SK-N-SH treated with all-trans-retinoic acid at 6 μM for 48 hours (cell line): ENCODE measurements around the gene CHRM1.

Experiments
- ARNTL ChIP-seq: fragments of 450-650 bp; formaldehyde crosslinking; IDR thresholded peaks from 2 replicates; pipeline ENCODE4 v1.5.0; 2020; ENCODE audit warnings: low read depth, mild to moderate bottlenecking, moderate library complexity, borderline replicate concordance
- GLIS3 ChIP-seq: fragments of 250-450 bp; sonication (Bioruptor Pico); IDR thresholded peaks from 2 replicates; pipeline ENCODE4 v1.5.0; 2020; ENCODE audit warnings: mild to moderate bottlenecking, moderate library complexity
- POU6F1 ChIP-seq: fragments of 250-450 bp; sonication (Bioruptor Pico); IDR thresholded peaks from 2 replicates; pipeline ENCODE4 v1.8.0; 2021; ENCODE audit warnings: low read depth, mild to moderate bottlenecking, moderate library complexity, borderline replicate concordance
- TF ChIP-seq, protein P1 (sequence below): fragments of 250-450 bp; sonication (Bioruptor Pico); IDR thresholded peaks from 2 replicates; pipeline ENCODE4 v1.5.0; 2020; ENCODE audit warnings: mild to moderate bottlenecking, moderate library complexity

GRCh38 chr11:62957147-62957546 is 36.0 kb upstream of the CHRM1 start:
- TF ChIP-seq, protein P1, sequence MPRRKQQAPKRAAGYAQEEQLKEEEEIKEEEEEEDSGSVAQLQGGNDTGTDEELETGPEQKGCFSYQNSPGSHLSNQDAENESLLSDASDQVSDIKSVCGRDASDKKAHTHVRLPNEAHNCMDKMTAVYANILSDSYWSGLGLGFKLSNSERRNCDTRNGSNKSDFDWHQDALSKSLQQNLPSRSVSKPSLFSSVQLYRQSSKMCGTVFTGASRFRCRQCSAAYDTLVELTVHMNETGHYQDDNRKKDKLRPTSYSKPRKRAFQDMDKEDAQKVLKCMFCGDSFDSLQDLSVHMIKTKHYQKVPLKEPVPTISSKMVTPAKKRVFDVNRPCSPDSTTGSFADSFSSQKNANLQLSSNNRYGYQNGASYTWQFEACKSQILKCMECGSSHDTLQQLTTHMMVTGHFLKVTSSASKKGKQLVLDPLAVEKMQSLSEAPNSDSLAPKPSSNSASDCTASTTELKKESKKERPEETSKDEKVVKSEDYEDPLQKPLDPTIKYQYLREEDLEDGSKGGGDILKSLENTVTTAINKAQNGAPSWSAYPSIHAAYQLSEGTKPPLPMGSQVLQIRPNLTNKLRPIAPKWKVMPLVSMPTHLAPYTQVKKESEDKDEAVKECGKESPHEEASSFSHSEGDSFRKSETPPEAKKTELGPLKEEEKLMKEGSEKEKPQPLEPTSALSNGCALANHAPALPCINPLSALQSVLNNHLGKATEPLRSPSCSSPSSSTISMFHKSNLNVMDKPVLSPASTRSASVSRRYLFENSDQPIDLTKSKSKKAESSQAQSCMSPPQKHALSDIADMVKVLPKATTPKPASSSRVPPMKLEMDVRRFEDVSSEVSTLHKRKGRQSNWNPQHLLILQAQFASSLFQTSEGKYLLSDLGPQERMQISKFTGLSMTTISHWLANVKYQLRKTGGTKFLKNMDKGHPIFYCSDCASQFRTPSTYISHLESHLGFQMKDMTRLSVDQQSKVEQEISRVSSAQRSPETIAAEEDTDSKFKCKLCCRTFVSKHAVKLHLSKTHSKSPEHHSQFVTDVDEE, result no peak
- TF ChIP-seq ARNTL (CRISPR knock-in tag) (no peak), GLIS3 (CRISPR knock-in tag) (no peak), POU6F1 (no peak)
